GM12878 (cell line): ENCODE data around the gene MLPH. TPM values are rescaled to one million over a fixed set of nuclear protein-coding genes. Genes with fewer than 3 reads are reported as not detected.

ENCODE experiments used
- ATAC-seq: fragments of 200-7000 bp; cut with Tn5 transposase; 3 replicates; pipeline ENCODE4 v1.9.1; 2020; ENCODE audit warnings: mild to moderate bottlenecking, moderate library complexity
- BruUV-seq: library from RNA; stranded (reverse); fragments of 400-500 nt; replicated peaks from 2 replicates; lab custom pipeline; 2021; lab: Mats Ljungman, UMichigan
- CTCF ChIA-PET: fragments of 300-600 bp; sonication (Branson Sonifier 250); formaldehyde crosslinking; extraction: SDS; loops from one replicate; lab custom pipeline; 2021; ENCODE audit warnings: inconsistent platforms; lab: Yijun Ruan, JAX
- POLR2A ChIA-PET: fragments of 350-600 bp; formaldehyde crosslinking; extraction: SDS; loops from one replicate; lab custom pipeline; 2021; ENCODE audit warnings: inconsistent platforms; lab: Charles Lee
- RAD21 ChIA-PET: fragments of 300-600 bp; sonication (Branson Sonifier 250); formaldehyde crosslinking; loops from one replicate; lab custom pipeline; 2023; ENCODE audit warnings: antibody characterized with exemption; ENCODE audit not compliant: unreplicated experiment; lab: Charles Lee
- SMC1A ChIA-PET: fragments of 300-600 bp; sonication (Branson Sonifier 250); formaldehyde crosslinking; loops from one replicate; lab custom pipeline; 2023; ENCODE audit not compliant: unreplicated experiment, uncharacterized antibody; lab: Charles Lee
- DNase-seq: peaks from one replicate; pipeline ENCODE4 v3.0.0-alpha.2; 2011; ENCODE audit warnings: low read depth, low spot score
- FAIRE-seq: peaks from 3 replicates; lab custom pipeline; 2011; peaks lifted over from hg19 to GRCh38; lab: Jason Lieb, UNC
- H2AFZ ChIP-seq: 2 replicates; pipeline ENCODE4 v1.6.0; 2011; ENCODE audit warnings: low read depth, low read length, control low read depth; ENCODE audit not compliant: control insufficient read depth
- H3K27ac ChIP-seq: 2 replicates; pipeline ENCODE4 v1.5.1; 2011; ENCODE audit warnings: control low read depth; ENCODE audit not compliant: control insufficient read depth, insufficient read depth
- H3K27me3 ChIP-seq, 2 experiments: replicated peaks in 1 of 2; 2 replicates each; pipeline versions ENCODE4 v1.6.0 to v1.6.1; 2011; ENCODE audit warnings: low read length in 1 of 2; ENCODE audit not compliant: control insufficient read depth in 2 of 2, insufficient read depth in 2 of 2
- H3K36me3 ChIP-seq, 2 experiments: 2 replicates each; pipeline ENCODE4 v1.5.1; 2011; ENCODE audit warnings: low read length in 1 of 2; ENCODE audit not compliant: control insufficient read depth in 2 of 2, insufficient read depth in 2 of 2
- H3K4me1 ChIP-seq: 2 replicates; pipeline ENCODE4 v1.6.1; 2011; ENCODE audit warnings: mild to moderate bottlenecking, low read length, moderate library complexity, mixed read lengths; ENCODE audit not compliant: control insufficient read depth, insufficient read depth
- H3K4me2 ChIP-seq: 2 replicates; pipeline ENCODE4 v1.6.0; 2011; ENCODE audit warnings: control low read depth; ENCODE audit not compliant: control insufficient read depth, insufficient read depth
- H3K4me3 ChIP-seq: fragments of 200-600 bp; sonication (generic); 2 replicates; pipeline ENCODE4 v1.5.1; 2016
- H3K79me2 ChIP-seq: 2 replicates; pipeline ENCODE4 v1.6.0; 2011; ENCODE audit warnings: low read length; ENCODE audit not compliant: control insufficient read depth, insufficient read depth
- H3K9ac ChIP-seq: 2 replicates; pipeline ENCODE4 v1.8.0; 2011; ENCODE audit warnings: low read length, control low read depth, mixed read lengths; ENCODE audit not compliant: control insufficient read depth, insufficient read depth
- H3K9me3 ChIP-seq: replicated peaks from 3 replicates; pipeline ENCODE4 v1.5.1; 2011; ENCODE audit warnings: mild to moderate bottlenecking, low read length; ENCODE audit not compliant: control insufficient read depth, insufficient read depth
- H4K20me1 ChIP-seq: 2 replicates; pipeline ENCODE4 v1.6.0; 2011; ENCODE audit not compliant: control insufficient read depth, insufficient read depth
- ATF7 ChIP-seq: fragments of 450-650 bp; IDR thresholded peaks from 2 replicates; pipeline ENCODE4 v1.6.1; 2016; ENCODE audit warnings: low read depth, mild to moderate bottlenecking
- BMI1 ChIP-seq: fragments of 450-650 bp; IDR thresholded peaks from 2 replicates; pipeline ENCODE4 v1.6.1; 2016; ENCODE audit warnings: mild to moderate bottlenecking, moderate library complexity, borderline replicate concordance
- ESRRA ChIP-seq: IDR thresholded peaks from 2 replicates; pipeline ENCODE4 v1.6.1; 2012; ENCODE audit warnings: mild to moderate bottlenecking, low read length, improper control_type of control experiment
- GATAD2B ChIP-seq: fragments of 450-650 bp; conservative IDR thresholded peaks from 2 replicates; pipeline ENCODE4 v1.6.1; 2017; ENCODE audit warnings: low read depth, mild to moderate bottlenecking, moderate library complexity
- JUND ChIP-seq: IDR thresholded peaks from 2 replicates; pipeline ENCODE4 v1.6.1; 2012; ENCODE audit warnings: low read depth, mild to moderate bottlenecking, low read length, improper control_type of control experiment, moderate library complexity
- MEF2B ChIP-seq: fragments of 450-650 bp; IDR thresholded peaks from 2 replicates; pipeline ENCODE4 v1.6.1; 2018; ENCODE audit warnings: mild to moderate bottlenecking, moderate library complexity; ENCODE audit not compliant: partially characterized antibody, poor library complexity, severe bottlenecking
- MYC ChIP-seq: IDR thresholded peaks from 2 replicates; pipeline ENCODE4 v1.6.1; 2011; ENCODE audit warnings: mild to moderate bottlenecking, low read length, moderate library complexity, inconsistent platforms; ENCODE audit not compliant: insufficient read depth, insufficient replicate concordance, insufficient read length, severe bottlenecking
- NFIC ChIP-seq: IDR thresholded peaks from 2 replicates; pipeline ENCODE4 v1.6.1; 2012; ENCODE audit warnings: low read depth, mild to moderate bottlenecking, inconsistent platforms, low read length, moderate library complexity
- POLR2AphosphoS2 ChIP-seq: IDR thresholded peaks from 2 replicates; pipeline ENCODE4 v1.6.1; 2011; ENCODE audit warnings: low read depth, mild to moderate bottlenecking, low read length, improper control_type of control experiment, moderate library complexity
- RB1 ChIP-seq: fragments of 450-650 bp; formaldehyde crosslinking; IDR thresholded peaks from 2 replicates; pipeline ENCODE4 v1.6.1; 2017; ENCODE audit warnings: mild to moderate bottlenecking, borderline replicate concordance
- RCOR1 ChIP-seq: conservative IDR thresholded peaks from 2 replicates; pipeline ENCODE4 v1.6.1; 2012; ENCODE audit warnings: low read depth, low read length, improper control_type of control experiment
- SMAD5 ChIP-seq: IDR thresholded peaks from 2 replicates; pipeline ENCODE4 v1.6.1; 2016; ENCODE audit warnings: antibody characterized with exemption, low read depth
- SREBF1 ChIP-seq: IDR thresholded peaks from 2 replicates; pipeline ENCODE4 v1.6.1; 2012; ENCODE audit warnings: mild to moderate bottlenecking, low read length
- SUZ12 ChIP-seq: fragments of 200-600 bp; sonication (generic); IDR thresholded peaks from one replicate; pipeline ENCODE4 v1.6.1; 2018; ENCODE audit warnings: antibody characterized with exemption, mild to moderate bottlenecking; ENCODE audit not compliant: unreplicated experiment
- ZNF24 ChIP-seq: fragments of 450-650 bp; IDR thresholded peaks from 2 replicates; pipeline ENCODE4 v1.6.1; 2017; ENCODE audit warnings: antibody characterized with exemption, mild to moderate bottlenecking
- WGBS: methylation state at CpG from one replicate; pipeline ENCODE4 v1.1.6; 2016; ENCODE audit warnings: low lambda C conversion rate; ENCODE audit not compliant: insufficient replicate concordance, insufficient coverage; ENCODE audit errors: missing lambda C conversion rate; 5-methylcytosine and 5-hydroxymethylcytosine counted together
- in situ Hi-C: fragments of 300-500 bp; cut with MboI; formaldehyde crosslinking; loops from 9 replicates; pipeline ENCODE4 v1.14.3; 2018; ENCODE audit warnings: mixed read lengths
- intact Hi-C: fragments of 100-400 bp; cut with micrococcal nuclease; formaldehyde crosslinking; loops from one replicate; pipeline ENCODE4 v1.14.2; 2022; ENCODE audit not compliant: unreplicated experiment
- polyA plus RNA-seq, 11 experiments: library from polyadenylated mRNA; depleted of rRNA in 4 of 11; unstranded in 6 of 11; stranded (reverse) in 5 of 11; fragments of >200 nt; fragmentation: Nextera tagmentation in 4 of 11; fragmentation: Illumina TruSeq in 1 of 11; extraction: Ambion mirVana in 4 of 11; extraction: Trizol in 1 of 11; gene quantifications; 1 replicate in 1 of 11; 2 replicates in 10 of 11; pipeline versions ENCODE4 v1.2.1 to v1.2.3, GENCODE V29; 2011 to 2016; ENCODE audit warnings: inconsistent platforms in 2 of 11, missing spikeins in 2 of 11, low read depth in 1 of 11
- total RNA-seq, 4 experiments: library from RNA; depleted of rRNA in 3 of 4; stranded (reverse); fragments of >200 nt in 3 of 4; fragmentation: Illumina TruSeq in 1 of 4; extraction: Trizol in 1 of 4; gene quantifications; 2 replicates each; pipeline versions ENCODE4 v1.2.1 to v1.2.3, GENCODE V29; 2013 to 2021
- TF ChIP-seq, protein P1 (sequence below): fragments of 450-650 bp; IDR thresholded peaks from 2 replicates; pipeline ENCODE4 v1.6.1; 2018; ENCODE audit warnings: mild to moderate bottlenecking, low read depth, moderate library complexity; ENCODE audit not compliant: partially characterized antibody
- TF ChIP-seq, protein P2 (sequence below): IDR thresholded peaks from 2 replicates; pipeline ENCODE4 v1.6.1; 2012; ENCODE audit warnings: mild to moderate bottlenecking, low read depth, low read length

MLPH gene
- total and polyA plus RNA-seq, 10 of the 15 experiments (the other 5 are each of a cell fraction or from before 2014, with no cell fraction given), result 0.16 to 0.85 TPM; not detected in 8

DNA sequence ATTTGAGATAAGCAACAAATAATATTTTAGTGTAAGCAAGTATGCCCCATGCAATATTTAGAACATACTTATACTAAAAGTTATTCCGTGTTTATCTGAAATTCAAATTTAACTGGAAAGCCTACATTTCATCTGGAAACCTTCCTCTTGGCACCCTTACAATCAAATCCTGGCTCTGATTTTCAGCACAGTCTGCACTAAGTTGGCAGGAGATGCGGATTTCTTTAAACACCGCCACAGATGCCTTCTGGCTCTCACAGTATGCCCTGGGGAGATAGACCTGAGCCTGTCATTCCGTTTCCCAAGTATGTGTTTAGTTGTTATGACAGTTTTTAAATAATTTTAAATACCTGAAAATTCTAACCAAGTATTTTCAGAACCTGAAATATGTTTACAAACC lies 7.3 kb upstream of the MLPH start:
- FAIRE-seq, result no peak
- in situ Hi-C loops, result loop anchor here (5.0 kb wide), 1 partner anchor 322 kb away; no protein-coding TSS in a partner anchor
- RAD21 ChIA-PET, result no interaction called here
- peaks cover 1% of the 10 kb centered on the region; the same call in 1 of the 2 replicates for H3K4me1 ChIP-seq
- H3K27me3 ChIP-seq, result peaks cover 8 to 12% of the 10 kb centered on the region in 2 experiments; a peak in 3 of 4 replicates
- 9% methylated on average over 4 of the region's 4 CpGs for WGBS
- no peak overlapping the region for H3K4me2 ChIP-seq
- ATAC-seq, result no peak
- TF ChIP-seq ESRRA, result no peak
- TF ChIP-seq ZNF24, result no peak
- no peak for TF ChIP-seq GATAD2B
- TF ChIP-seq RCOR1, result no peak
- TF ChIP-seq, protein P1, sequence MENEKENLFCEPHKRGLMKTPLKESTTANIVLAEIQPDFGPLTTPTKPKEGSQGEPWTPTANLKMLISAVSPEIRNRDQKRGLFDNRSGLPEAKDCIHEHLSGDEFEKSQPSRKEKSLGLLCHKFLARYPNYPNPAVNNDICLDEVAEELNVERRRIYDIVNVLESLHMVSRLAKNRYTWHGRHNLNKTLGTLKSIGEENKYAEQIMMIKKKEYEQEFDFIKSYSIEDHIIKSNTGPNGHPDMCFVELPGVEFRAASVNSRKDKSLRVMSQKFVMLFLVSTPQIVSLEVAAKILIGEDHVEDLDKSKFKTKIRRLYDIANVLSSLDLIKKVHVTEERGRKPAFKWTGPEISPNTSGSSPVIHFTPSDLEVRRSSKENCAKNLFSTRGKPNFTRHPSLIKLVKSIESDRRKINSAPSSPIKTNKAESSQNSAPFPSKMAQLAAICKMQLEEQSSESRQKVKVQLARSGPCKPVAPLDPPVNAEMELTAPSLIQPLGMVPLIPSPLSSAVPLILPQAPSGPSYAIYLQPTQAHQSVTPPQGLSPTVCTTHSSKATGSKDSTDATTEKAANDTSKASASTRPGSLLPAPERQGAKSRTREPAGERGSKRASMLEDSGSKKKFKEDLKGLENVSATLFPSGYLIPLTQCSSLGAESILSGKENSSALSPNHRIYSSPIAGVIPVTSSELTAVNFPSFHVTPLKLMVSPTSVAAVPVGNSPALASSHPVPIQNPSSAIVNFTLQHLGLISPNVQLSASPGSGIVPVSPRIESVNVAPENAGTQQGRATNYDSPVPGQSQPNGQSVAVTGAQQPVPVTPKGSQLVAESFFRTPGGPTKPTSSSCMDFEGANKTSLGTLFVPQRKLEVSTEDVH, result no peak
- TF ChIP-seq RB1, result no peak
- no peak for TF ChIP-seq ATF7
- no peak for TF ChIP-seq SMAD5
- no peak for TF ChIP-seq NFIC
- no peak for TF ChIP-seq POLR2AphosphoS2
- no peak for TF ChIP-seq MYC
- TF ChIP-seq, protein P2, sequence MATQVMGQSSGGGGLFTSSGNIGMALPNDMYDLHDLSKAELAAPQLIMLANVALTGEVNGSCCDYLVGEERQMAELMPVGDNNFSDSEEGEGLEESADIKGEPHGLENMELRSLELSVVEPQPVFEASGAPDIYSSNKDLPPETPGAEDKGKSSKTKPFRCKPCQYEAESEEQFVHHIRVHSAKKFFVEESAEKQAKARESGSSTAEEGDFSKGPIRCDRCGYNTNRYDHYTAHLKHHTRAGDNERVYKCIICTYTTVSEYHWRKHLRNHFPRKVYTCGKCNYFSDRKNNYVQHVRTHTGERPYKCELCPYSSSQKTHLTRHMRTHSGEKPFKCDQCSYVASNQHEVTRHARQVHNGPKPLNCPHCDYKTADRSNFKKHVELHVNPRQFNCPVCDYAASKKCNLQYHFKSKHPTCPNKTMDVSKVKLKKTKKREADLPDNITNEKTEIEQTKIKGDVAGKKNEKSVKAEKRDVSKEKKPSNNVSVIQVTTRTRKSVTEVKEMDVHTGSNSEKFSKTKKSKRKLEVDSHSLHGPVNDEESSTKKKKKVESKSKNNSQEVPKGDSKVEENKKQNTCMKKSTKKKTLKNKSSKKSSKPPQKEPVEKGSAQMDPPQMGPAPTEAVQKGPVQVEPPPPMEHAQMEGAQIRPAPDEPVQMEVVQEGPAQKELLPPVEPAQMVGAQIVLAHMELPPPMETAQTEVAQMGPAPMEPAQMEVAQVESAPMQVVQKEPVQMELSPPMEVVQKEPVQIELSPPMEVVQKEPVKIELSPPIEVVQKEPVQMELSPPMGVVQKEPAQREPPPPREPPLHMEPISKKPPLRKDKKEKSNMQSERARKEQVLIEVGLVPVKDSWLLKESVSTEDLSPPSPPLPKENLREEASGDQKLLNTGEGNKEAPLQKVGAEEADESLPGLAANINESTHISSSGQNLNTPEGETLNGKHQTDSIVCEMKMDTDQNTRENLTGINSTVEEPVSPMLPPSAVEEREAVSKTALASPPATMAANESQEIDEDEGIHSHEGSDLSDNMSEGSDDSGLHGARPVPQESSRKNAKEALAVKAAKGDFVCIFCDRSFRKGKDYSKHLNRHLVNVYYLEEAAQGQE, result no peak
- no peak for TF ChIP-seq MEF2B
- TF ChIP-seq BMI1, result no peak
- TF ChIP-seq SUZ12, result no peak
- no peak for TF ChIP-seq SREBF1
- TF ChIP-seq JUND, result no peak
- no peak overlapping the region for H2AFZ ChIP-seq
- DNase-seq, result no peak
- POLR2A ChIA-PET, result no interaction called here
- SMC1A ChIA-PET, result no interaction called here
- intact Hi-C loops, result loop anchor here (10.0 kb wide), 1 partner anchor 355 kb away; no protein-coding TSS in a partner anchor
- no peak overlapping the region for H3K4me3 ChIP-seq
- no peaks in the 10 kb centered on the region for H3K79me2 ChIP-seq
- no peaks in the 10 kb centered on the region for H3K9me3 ChIP-seq
- H3K27ac ChIP-seq, result no peak overlapping the region
- no TSS peak for BruUV-seq
- no peaks in the 10 kb centered on the region for H3K36me3 ChIP-seq
- CTCF ChIA-PET, result interaction anchor here (7.1 kb wide), 1 partner anchor 60 kb away, joined by 70 read pairs; no protein-coding TSS in a partner anchor
- no peak overlapping the region for H3K9ac ChIP-seq
- no peaks in the 10 kb centered on the region for H4K20me1 ChIP-seq
